Islet of Langerhans (tissue), 1 donor: Measurements from ENCODE around the gene C2orf42.
A peak's percentile ranks its signal among the peaks of the same experiment; 100 is the strongest.
"Not testable (repeated sequence)": the region's sequence is repeated elsewhere in the genome, so short reads cannot be mapped to it uniquely, and the experiment has no call there.

Experiments used
- FAIRE-seq: peaks from one replicate; lab custom pipeline; 2011; peaks lifted over from hg19 to GRCh38; lab: Jason Lieb, UNC

C2orf42 gene

DNA sequence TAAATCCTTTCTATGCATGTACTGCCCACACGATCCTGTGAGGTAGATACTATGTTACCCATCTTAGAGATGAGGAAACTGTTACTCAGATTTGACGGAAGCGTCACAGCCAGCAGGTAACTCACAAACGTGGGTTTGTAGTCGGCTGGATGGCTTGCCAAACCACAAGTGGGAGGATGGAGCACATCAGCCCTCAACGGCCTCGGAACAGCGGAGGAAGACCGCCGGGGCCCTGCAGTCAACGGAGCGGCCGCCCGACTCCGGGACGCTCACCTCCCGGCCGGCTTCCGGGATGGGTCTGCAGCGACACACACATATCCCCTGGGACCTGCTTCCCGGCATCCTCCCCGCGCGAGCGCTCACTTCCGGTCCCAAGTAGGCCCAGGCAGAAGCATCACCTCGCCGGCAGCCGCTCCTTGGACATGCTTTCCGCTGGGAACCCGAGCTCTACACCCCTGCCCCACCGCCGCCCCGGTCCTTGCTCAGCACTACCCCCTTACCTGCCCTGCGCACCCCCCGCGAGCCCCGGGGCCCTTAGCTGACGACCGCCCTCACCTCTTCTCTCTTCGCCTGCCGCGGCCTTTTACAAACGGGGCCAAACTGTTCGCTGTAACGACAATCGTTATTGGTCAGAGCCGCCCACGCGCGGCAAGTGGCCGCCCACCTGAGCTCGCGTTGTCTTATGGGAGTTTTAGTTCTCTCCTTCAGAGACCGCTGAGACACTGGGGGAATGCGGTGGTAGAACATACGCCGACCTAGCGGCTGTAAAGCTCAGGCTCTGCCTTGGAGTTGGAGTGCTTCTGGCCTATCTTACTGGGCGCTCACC is at the start of gene C2orf42:
C2orf42 (minus strand) TSS at position 602 of the 826 bp plus-strand sequence. CDS start 9,034 bp downstream, outside the sequence.
- FAIRE-seq, result no peak

DNA sequence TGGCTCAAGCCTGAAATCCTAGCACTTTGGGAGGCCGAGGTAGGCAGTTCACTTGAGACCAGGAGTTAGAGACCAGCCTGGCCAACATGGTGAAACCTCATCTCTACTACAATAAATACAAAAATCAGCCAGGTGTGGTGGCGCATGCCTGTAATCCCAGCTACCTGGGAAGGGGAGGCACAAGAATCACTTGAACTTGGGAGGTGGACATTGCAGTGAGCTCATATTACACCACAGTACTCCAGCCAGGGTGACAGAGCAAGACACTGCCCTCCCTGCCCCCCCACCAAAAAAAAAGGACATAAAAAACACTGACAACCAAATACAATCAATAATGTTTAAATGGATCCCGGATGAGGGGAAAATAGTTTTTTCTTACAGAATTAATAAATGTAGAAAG is 49.8 kb upstream of the C2orf42 start:
- no peak for FAIRE-seq

GRCh38 chr2:70233926-70234325 is 43.1 kb upstream of the C2orf42 start:
- peak; percentile 30 for FAIRE-seq

- FAIRE-seq, result no peak
Measured at GRCh38 chr2:70226781-70227180, 36.0 kb upstream of the C2orf42 start.

DNA sequence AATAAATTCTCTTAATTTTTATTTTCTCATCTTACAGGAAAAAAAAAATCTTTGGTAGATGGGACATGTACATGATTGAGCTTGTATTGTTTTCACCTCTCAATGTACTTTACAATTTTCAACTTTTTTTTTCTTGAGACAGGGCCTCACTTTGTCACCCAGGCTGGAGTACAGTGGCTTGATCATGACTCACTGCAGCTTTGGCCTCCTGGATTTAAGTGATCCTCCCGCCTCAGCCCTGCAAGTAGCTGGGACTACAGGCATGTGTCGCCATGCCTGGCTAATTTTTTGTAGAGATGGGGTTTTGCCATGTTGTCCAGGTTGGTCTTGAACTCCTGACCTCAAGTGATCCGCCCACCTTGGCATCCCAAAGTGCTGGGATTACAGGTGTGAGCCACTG is 32.5 kb upstream of the C2orf42 start:
- FAIRE-seq, result not testable (repeated sequence)

- FAIRE-seq, result no peak
Measured at GRCh38 chr2:70214953-70215549, 24.2 kb upstream of the C2orf42 start.

DNA sequence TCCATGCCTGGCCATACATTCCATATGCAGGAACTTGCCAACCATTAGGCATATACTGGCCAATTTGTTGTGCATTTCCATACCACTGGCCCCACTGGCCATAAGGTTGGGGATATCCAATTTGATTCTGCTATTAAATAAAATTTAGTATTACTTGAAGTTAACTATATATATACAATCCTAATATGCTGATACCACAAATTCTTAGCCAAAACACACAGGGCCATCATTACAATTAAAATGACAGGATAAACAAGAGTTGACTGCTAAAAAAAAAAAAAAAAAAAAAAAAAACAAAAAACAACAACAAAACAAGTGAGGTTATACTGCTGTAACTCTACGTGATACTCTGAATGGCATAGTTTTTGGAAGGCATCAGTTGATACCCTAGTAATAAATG is 23.5 kb upstream of the C2orf42 start:
- FAIRE-seq, result peak; percentile 41

DNA sequence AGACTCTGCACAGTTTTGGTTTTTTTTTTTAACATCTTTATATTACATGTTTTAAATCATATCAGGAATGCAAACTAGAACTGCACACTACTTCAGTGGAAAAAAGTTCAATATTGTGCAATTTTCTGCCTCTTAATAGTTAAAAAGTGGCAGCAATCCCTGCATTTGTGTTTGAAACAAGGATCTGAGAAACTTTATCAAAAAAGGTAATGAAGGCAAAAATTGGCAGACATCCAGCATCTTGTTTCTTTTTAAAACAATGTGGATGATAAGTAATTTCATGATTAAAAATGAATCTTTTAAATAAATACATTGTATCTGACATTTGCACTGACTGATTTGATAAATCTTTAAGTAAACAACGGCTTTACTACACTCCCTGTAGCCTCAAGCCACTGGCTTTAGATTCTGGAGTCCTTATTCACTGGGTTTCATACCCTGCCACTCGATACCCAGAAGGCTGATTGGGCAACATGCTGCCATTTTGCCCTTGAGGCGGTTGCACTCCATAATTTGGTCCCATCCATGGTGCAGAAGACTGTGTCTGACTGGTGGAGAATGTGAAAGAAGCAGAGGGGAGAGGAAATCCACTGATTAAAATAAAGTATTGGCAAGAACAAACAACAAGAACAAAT is 21.6 kb upstream of the C2orf42 start:
- FAIRE-seq, result no peak

GRCh38 chr2:70211595-70211994 is 20.8 kb upstream of the C2orf42 start:
- no peak for FAIRE-seq

GRCh38 chr2:70204452-70204851 is 13.6 kb upstream of the C2orf42 start:
- FAIRE-seq, result no peak

DNA sequence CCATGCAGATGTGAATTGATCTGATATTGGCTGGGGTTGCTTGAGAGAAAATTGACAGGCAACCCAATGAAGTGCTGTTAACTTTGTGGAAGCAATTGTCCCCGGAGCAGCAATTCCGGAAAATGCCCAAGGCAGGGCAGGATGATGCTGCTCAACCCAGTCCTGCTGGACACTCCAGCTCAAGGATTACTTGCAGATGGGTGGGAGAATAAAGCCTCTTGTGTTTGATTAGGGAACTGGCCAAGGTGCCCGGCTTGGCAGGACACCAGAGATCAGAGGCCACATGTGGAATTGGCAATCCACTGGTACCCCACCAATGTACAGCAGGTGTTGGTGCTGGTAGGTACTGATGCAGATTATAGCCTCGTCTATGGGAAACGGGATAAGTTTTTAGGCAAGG is 12.3 kb upstream of the C2orf42 start:
- no peak for FAIRE-seq

- FAIRE-seq, result no peak
Measured at GRCh38 chr2:70202236-70202806, 11.5 kb upstream of the C2orf42 start.

DNA sequence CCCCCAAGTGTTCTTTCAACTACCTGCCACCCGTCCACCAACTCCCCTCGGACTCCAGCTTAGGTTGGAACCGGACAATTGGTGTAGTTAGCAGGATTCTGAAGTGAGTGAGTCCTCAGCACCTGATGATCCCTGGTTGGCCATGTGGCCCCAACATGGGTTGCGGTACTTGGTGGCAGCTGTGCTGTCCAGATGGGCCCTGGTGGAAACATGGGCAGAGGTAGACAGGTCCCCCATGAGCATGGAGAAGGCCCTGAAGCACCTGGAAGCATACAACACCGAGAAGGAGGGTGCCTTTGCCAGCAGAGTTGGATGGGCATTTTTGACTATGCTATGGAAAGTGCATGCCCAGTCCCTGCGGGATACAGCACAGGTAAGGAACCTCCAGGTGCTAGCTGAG is 11.0 kb upstream of the C2orf42 start:
- no peak for FAIRE-seq

DNA sequence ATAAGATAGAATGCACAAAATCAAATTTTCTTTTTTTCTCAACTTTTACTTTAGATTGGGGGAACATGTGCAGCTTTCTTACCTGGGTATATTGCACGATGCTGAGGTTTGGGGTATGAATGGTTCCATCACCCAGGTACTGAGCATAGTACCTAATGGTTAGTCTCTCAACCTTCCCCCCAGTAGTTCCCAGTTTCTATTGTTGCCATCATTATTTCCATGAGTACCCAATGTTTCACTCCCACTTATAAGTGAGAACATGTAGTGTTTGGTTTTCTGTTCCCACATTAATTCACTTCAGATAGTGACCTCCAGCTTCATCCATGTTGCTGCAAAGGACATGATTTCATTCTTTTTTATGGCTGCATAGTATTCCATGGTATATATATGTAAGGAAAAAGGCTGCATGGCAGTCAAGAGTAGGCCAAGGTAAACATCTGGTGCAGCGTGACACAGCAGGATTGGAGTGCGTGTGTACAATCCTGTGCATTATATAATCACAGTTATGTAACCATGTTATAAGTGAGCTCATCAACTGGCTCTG is 10.5 kb upstream of the C2orf42 start:
- no peak for FAIRE-seq

DNA sequence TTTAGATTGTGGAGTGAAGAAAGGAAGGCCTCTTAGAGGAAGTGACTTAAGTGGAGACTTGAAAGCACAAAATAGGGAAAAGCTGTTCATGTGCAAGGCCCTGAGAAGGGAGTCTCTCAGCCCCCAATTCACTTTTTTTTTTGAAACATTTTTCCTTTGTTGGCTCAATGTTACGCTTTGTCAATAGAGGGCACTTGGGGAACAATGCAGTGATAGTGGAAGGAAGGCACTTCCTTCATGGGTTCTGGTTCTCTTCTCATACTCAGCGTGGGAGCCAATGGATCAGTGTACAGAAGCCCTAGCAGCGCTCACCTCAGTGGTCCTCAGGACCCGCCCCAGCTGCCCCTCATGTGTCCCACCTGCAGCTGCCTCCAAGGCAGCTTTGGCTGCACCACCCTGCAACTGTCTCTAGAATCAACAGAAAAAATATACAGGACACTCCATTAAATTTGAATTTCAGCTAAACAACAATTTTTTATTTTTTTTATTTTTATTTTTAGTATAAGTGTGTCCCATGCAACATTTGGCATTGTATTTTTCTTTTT is 8.6 kb upstream of the C2orf42 start:
- FAIRE-seq, result no peak

DNA sequence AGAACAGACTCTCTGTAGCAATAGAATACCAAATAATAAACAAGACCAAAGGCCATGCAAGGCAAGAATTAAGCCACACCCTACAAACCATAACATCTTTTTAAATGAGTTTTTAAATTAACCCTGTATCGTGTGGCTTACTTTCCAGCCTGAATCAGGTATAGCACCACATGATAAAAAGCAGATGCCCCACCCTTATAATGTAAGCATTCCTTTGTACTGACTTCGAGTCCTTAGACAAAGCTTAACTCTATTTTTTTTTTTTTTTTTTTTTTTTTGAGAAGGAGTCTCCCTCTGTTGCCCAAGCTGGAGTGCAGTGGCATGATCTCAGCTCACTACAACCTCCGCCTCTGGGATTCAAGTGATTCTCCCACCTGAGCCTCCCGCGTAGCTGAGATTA is 1.7 kb upstream of the C2orf42 start:
- no peak for FAIRE-seq

- FAIRE-seq, result no peak
Measured at GRCh38 chr2:70191244-70191735, 471 bp upstream of the C2orf42 start.

- FAIRE-seq, result no peak
Measured at GRCh38 chr2:70188460-70188859, 2.4 kb downstream of the C2orf42 start.

DNA sequence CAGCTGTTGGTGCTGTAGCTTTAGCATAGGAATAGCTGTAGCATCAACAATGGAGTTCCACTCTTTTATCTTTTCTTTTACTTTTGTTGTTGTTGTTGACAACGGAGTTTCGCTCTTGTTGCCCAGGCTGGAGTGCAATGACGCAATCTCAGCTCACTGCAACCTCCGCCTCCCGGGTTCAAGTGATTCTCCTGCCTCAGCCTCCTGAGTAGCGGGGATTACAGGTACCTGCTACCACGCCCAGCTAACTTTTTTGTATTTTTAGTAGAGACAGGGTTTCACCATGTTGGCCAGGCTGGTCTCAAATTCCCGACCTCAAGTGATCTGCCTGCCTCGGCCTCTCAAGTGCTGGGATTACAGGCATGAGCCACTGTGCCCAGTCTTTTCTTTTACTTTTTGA is 3.6 kb downstream of the C2orf42 start:
- not testable (repeated sequence) for FAIRE-seq

GRCh38 chr2:70182689-70183088 is 8.1 kb downstream of the C2orf42 start:
- no peak for FAIRE-seq

- FAIRE-seq, result no peak
Measured at GRCh38 chr2:70181363-70181956, 9.4 kb downstream of the C2orf42 start.

GRCh38 chr2:70173520-70173919 is 17.3 kb downstream of the C2orf42 start:
- no peak for FAIRE-seq
